Measurements from ENCODE around the gene MYO7A. TPM values are rescaled to one million over a fixed set of nuclear protein-coding genes. Genes with fewer than 3 reads are reported as not detected.

The MYO7A gene
- total RNA-seq, 4 donors from 2014 or later = 4.8 to 9.1 (median 6.4) TPM

DNA sequence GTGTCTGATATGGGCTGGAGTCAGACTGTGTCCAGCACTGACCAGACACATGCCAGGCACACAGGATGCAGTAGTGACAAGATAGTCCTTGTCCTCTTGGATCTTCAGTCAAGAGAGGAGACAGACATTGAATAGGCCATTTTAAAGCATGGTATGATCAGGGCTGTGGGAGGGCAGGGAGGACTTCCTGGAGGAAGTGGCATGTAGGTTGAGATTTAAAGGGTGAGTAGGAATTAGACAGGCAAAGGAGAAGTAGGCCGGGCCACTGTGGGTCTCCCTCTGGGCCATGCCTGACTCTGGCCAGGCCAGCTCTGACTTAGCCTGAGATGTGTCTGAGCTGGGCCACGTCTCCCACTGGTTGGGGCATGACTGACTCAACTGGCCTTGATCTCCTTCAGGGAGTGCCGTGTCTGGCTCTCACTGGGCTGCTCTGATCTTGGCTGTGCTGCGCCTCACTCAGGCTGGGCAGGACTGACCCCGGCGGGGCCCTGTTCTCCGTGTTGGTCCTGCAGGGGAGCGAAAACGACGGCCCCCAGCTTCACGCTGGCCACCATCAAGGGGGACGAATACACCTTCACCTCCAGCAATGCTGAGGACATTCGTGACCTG, 71.2 kb downstream of the MYO7A start:
- Histone ChIP-seq H3K36me3 (no peaks in the 10 kb centered on the region), H3K27me3 (no peaks in the 10 kb centered on the region), H3K9me3 (no peaks in the 10 kb centered on the region), H3K4me1 (no peaks in the 10 kb centered on the region), H3K4me3 (no peak overlapping the region), H3K27ac (replicated peaks in 1 of 4) (no peak overlapping the region)
- TF ChIP-seq CTCF (IDR thresholded peaks at IDR 0.05) (no peak), POLR2A (IDR thresholded peaks at IDR 0.05; ENCODE audit: low read depth) (no peak), POLR2AphosphoS5 (IDR thresholded peaks at IDR 0.05) (no peak), EP300 (IDR thresholded peaks at IDR 0.05) (no peak)
- DNase-seq (ENCODE audit: extremely low spot score) = no peak
- WGBS = 97% methylated on average over 11 of the region's 13 CpGs
- intact Hi-C loops (cut with DNase I) = no loop called here

GRCh38 chr11:77200351-77201268, 72.6 kb downstream of the MYO7A start:
- Histone ChIP-seq H3K27ac (replicated peaks in 1 of 4) (no peak overlapping the region), H3K36me3 (no peaks in the 10 kb centered on the region), H3K4me3 (no peak overlapping the region), H3K4me1 (no peaks in the 10 kb centered on the region), H3K27me3 (no peaks in the 10 kb centered on the region), H3K9me3 (no peaks in the 10 kb centered on the region)
- WGBS = 83% methylated on average over 12 of the region's 12 CpGs
- no peak for DNase-seq (ENCODE audit: extremely low spot score)
- intact Hi-C loops (cut with DNase I) = no loop called here
- TF ChIP-seq POLR2A (IDR thresholded peaks at IDR 0.05; ENCODE audit: low read depth) (no peak), CTCF (IDR thresholded peaks at IDR 0.05) (no peak), POLR2AphosphoS5 (IDR thresholded peaks at IDR 0.05) (no peak), EP300 (IDR thresholded peaks at IDR 0.05) (no peak)

- H3K9me3 ChIP-seq = no peaks in the 10 kb centered on the region
- H3K4me3 ChIP-seq = no peak overlapping the region
- TF ChIP-seq POLR2A (IDR thresholded peaks at IDR 0.05; ENCODE audit: low read depth) = no peak
- H3K4me1 ChIP-seq = no peaks in the 10 kb centered on the region
- H3K27ac ChIP-seq (replicated peaks in 1 of 4) = no peak overlapping the region
- H3K36me3 ChIP-seq = no peaks in the 10 kb centered on the region
- no peaks in the 10 kb centered on the region for H3K27me3 ChIP-seq
- WGBS = 100% methylated on average over 1 of the region's 11 CpGs
- no peak for DNase-seq (ENCODE audit: extremely low spot score)
- intact Hi-C loops (cut with DNase I) = no loop called here
Observed at GRCh38 chr11:77201370-77201769, 73.3 kb downstream of the MYO7A start.

DNA sequence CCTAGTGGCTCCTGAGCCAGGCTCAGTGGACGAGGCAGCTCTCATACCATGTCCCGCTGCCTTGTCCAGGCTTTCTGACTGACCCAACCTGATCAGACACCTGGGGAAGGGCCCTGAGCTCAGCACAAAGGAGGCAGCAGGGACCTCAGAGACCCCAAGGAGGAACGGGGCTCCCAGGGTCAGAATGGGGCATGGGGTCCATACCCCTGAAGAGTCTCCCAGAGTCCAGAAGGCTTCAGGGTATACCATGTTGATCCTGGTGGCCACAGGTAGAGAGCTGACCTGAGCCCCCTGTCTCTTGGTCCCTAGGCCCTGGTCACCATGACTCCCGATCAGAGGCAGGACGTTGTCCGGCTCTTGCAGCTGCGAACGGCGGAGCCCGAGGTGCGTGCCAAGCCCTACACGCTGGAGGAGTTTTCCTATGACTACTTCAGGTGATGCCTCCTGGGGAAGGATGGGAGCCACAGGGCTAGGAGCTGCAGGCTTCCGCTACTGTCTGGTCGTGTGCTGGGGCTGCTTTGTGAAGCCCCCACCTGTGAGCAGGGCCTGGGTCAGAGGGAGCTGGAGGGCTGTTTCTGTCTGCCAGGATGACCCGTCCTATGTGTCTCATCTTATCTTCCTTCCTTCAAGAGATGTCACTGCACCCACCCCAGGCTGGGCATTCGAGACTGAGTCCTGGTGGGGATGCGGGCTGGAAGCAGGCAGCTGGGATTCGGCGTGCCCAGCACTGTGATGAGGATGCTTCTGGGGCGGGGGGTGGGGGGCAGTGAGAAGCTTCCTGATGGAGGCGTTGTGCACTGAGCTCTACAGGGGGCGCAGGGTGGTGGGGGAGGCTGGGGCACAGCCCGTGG, 74.2 kb downstream of the MYO7A start:
- 95% methylated on average over 4 of the region's 23 CpGs for WGBS
- TF ChIP-seq POLR2A (IDR thresholded peaks at IDR 0.05; ENCODE audit: low read depth) = no peak
- no peak for TF ChIP-seq EP300 (IDR thresholded peaks at IDR 0.05)
- no peak for TF ChIP-seq CTCF (IDR thresholded peaks at IDR 0.05)
- no peak for TF ChIP-seq POLR2AphosphoS5 (IDR thresholded peaks at IDR 0.05)
- intact Hi-C loops (cut with DNase I) = no loop called here
- Histone ChIP-seq H3K4me1 (no peaks in the 10 kb centered on the region), H3K9me3 (no peaks in the 10 kb centered on the region), H3K27me3 (no peaks in the 10 kb centered on the region), H3K4me3 (no peak overlapping the region), H3K36me3 (no peaks in the 10 kb centered on the region), H3K27ac (replicated peaks in 1 of 4) (no peak overlapping the region)
- DNase-seq (ENCODE audit: extremely low spot score) = no peak
